ENCODE data around the gene GREM2.

Gene GREM2

DNA sequence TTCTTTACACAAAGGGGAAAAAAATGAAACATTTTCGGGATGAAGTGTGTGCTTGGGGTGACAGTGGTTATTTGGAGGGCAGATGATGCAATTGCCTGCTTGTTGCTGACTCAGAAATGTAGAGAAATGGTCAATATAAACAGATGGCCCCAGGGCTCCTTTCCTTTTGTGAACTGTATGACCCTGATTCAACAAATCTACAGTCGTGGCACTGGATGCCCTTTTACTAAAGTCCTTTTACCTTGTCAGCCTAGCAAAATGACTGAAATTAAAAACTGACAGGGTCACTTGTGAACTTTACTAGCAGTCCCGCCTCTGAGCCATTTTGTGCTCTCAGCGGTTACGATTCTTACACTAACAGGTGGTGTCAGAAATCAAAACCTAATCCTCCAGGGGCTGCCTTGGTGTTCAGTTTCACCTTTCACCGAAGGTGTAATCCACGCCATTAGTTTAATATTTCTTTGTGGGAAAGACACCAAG lies 49.8 kb downstream of the GREM2 start:
- DNase-seq (ENCODE audit: low read depth, low spot score), result no peak

DNA sequence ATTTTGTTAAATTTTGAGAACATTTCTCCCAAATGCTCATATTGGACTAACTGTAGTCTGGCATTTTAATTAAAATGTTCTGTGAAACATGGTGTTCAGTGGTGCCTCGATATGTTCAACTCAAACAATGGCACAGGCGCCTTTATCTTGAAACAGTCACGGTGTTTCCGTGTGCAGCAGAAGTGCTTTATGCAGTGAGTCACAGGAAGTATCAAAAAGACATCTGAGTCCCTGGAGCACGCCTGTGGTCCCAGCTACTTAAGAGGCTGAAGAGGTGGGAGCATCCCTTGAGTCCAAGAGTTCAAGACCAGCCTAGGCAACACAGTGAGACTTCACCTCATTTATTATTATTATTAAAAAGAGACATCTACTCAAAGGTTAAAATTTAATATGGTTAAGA lies 52.2 kb downstream of the GREM2 start:
- DNase-seq (ENCODE audit: low read depth, low spot score), result no peak

DNA sequence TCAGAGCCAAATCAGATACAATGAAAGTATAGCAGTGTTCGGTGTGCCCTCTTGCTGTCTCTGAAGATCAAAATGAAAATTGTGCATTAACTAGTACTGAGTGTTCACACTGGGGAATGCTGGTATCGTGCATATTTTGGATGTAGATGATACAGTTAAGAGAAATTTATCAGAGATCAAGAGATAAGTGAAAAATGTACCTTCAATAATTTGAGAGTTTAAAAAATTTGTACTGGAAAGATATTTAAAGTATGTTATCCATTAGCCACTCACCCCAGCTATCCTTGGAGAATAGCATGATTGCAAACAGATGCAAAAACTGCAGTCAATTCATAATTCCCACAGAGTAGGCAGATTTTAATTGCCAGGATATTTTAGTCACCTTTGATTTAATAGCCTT lies 56.4 kb downstream of the GREM2 start:
- no peak for DNase-seq (ENCODE audit: low read depth, low spot score)

DNA sequence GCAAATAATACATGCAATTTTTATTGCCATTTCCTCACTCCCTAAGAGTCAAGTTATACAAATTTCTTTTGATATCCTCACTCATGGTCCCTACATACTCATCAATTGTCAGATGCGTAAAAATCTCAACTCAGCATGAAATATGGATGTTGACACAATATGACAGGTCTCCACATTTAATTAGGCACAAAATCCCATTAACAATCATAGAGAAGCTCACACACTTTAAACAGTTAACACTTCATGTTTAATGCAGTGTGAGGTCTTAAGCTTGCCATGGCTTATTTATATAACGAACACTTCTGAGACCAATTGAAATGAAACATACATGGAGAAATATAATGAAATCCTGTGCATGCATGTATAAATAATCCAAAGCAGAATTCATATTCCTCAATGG lies 58.6 kb downstream of the GREM2 start:
- DNase-seq (ENCODE audit: low read depth, low spot score), result no peak

DNA sequence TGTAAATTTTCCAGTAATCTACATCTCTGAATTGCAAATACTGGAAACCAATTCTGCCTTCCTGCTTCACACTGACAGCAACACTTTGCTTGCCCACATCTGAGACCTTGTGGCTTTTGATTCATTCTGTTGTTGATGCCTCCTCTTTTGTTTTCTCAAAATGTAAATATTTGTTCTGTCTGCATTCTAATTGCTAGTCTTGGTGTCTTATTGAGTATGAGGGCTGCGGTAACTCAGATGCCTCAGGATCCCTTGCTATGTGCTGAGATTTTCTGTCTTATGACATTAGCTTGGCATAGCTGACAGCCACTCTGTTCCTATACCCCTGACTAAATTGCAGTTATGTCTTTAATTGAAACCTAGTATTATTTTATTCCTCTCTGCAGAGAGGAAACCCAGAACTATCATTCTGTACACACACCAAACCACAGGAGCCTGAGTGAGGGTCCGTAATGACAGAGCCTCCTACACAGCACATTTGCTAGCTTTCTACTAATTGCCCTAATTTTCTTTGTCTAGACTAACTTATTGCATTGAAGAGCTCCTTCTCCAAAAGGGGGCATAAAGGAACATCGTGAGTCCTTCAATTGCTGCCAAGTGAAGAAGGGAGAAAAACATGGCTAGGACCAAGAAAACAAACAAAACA lies 72.1 kb downstream of the GREM2 start:
- peak; percentile 46 for DNase-seq (ENCODE audit: low read depth, low spot score)

DNA sequence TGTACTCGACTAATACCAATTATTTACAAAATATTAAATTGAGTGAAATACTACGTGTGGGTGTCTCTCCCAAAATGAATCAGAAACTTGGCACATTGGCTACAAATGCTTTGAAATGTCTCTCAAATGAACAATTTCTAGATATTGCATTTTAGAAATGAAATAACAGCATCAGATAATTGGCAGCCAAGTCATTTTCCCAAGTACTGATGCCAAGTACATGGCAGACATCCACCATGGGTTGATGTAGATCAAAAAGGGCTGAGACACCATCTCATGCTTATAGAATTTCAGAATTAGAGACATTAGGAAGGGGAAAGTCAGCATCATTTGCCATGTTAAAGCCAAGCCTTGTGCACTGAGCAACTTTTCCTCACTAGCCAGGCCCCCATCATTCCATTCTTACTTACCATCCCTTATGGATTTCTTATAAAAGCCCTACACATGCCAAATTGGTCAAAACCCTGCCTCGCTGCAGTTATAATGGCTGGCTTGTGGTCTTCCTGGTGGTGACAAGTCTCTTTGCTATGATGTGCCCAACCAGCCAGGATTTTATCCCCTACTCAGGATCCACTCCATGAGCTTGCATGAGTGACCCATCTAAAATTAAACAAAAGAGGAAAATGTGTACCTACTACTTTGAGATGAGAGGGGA lies 73.1 kb downstream of the GREM2 start:
- peak; percentile 30 for DNase-seq (ENCODE audit: low read depth, low spot score)

DNA sequence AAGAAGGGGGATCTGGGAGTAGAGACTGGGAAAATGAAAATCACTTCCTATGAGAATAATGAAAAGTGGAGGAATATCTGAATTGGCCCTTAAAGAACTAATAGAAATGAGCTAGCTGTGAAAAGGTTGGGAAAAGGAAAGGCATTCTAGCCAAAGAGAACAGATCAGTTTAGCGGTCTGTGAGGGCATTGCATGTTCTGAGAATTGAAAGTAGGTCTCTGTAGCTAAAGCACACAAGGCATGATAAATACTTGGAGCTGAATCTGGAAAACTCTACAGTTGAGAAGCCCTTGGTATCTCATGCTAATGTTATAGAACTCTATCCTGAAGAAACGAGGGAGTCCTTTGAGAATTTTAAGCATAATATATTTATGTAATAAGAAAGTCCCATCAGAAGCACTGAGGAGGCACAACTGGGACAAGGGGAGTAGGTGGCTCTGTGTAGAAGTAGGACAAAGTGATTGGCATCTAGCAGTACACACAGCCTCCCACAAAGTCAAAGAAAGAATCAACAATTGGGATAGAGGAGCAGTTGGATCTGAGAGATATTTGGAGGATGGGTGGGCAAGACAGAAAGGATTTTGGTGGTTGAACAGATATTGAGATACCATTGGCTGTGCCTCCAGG lies 78.7 kb downstream of the GREM2 start:
- DNase-seq (ENCODE audit: low read depth, low spot score), result no peak

DNA sequence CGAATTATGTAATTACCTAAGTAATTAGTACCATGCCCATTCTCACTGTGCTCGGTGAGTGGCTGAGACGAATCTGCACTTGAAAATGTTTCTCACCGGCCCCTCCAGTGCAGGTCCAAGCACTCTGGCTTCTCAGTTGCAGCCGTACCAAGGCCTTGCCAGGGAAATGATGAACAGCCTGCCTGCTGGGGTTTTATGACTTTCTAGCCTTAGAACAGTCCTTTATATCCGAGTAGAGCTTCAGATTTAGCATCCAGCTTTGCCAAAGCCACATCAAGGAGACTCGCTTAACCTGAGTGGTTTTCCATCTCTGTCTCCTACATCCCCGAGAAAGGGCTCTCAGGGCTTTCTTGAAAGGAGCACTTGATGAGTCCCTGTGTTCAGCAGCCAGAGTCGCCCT lies 83.4 kb downstream of the GREM2 start:
- no peak for DNase-seq (ENCODE audit: low read depth, low spot score)

DNA sequence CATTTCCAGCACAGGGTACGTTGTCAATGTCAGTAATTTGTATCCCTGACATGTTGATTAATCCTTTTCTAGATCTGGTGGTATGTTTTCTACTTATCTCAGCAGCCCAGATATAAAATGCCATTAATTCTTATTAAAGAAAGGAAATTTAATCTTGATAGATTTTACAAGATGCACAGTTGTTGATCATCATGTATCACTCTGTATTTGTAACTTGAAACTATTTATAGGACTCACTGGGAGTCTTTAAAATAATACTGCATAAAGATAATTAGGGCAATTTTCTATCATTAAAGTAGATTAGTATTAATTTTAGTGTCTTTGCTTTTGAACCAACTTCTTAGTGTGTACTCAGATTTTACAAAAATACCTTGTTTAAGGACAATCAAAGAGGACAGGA lies 84.9 kb downstream of the GREM2 start:
- no peak for DNase-seq (ENCODE audit: low read depth, low spot score)

DNA sequence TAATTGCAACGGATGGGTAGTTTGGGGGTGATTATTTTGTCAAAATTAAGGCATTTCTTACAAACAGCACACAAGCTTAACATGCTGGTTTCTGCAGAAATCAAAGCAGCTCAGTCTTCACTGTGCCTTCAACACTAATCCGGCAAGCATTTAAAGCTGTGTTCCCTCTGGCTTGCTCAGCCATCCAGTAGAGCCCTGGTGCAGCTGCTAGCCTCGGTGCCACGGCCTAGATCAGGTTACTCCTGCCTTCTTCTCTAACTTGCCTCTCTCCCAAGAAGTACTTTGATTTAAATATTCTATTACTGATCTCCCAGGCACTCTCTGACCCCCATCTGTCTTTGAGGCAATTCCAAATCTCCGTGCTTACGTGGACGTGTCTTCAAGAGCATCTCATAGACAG lies 85.6 kb downstream of the GREM2 start:
- no peak for DNase-seq (ENCODE audit: low read depth, low spot score)

DNA sequence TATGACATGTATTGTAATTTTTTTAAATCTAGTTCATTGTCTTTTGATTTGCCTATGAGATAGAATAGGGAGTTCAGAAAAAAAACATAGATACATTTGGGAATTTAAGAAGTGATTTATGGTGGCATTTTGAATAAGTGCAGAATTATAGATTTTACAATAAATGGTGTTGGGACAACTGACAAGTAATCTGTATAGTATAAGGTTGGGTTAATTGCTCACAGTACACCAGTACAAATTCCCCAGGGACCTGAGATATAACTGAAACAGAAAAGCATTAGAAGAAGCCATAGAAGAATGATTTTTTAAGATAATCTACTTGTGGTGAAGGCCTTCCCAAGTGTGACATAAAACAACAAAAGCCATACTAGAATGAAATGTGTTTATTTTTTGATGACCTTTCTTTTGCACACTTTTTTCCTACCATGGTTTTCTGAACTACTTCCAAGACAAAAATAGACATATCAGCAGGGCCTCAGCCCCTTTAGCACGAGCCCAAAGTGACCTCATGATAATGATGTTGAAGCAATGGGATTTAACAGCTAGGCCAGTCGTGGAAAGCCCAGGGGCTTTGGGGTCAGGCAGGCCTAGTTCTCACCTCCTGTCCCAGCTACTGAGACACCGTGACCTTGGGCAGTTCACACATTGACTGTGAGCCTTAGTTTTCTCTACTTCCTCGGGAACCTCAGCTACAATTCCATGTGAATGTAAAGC lies 87.4 kb downstream of the GREM2 start:
- no peak for DNase-seq (ENCODE audit: low read depth, low spot score)

DNA sequence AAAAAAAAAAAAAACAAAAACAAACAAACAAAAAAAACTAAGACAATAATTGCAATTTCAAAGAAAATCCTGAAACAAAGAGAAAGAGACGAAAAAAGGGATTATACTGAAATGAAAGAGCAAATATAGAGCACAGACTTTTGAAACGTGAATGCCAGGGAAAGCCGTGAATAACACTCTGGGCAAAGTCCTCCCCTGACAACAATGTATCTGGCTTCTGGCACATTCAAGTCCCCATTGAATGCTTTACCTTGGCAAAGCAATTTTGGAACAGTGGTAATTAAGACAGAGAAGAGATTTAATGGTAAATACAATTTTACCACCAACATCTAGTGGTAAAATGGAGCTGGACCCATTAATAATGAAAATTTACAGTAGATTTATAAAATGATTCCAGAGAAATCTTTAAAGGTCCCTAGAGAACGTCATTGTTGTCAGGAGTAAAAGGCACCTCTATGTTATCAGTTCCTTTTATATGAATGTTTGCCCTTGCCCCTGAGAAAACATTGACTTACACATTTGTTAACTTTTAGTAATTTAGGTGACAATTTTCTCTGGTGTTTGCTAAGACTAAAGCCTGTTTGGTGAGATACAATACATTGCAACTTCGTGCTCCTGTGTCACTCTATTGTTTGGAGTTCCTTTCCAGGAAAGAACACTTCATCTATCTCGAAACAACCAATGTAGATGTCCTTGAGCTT lies 89.7 kb downstream of the GREM2 start:
- DNase-seq (ENCODE audit: low read depth, low spot score), result no peak

DNA sequence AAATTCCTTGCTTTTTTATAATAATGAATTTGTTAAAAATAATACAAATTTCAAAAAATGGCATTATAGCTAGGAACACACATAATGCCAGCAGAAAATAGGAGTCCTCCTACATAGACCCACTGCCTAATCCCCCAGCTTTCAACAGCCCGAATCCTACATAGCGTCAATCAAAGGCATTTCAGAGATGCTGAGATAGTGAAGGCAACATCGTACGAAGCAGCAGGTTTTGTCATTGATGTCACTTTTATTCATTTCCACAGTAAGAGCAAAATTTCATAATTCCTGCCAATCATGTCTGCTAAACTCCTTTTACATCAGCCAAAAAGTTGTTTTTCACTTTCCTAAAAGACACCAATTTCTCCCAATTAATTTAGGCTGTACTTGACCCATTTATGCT lies 94.1 kb downstream of the GREM2 start:
- no peak for DNase-seq (ENCODE audit: low read depth, low spot score)

DNA sequence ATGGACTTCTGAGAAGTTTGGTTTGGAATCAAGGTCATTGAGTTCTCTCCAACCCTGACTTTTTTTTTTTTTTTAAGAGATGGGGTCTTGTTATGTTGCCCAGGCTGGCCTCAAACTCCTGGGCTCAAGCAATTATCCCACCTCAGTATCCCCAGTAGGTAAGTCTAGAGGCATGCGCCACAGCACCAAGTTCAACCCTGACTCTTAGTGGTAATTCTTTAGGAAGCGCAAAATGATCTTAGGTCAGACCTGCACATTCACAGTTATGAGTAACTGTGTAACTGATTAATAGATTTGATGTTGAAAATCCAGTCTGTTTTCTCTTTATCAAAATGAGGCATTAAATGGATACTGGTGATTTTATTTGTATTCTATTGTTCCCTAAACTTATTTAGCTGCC lies 95.9 kb downstream of the GREM2 start:
- DNase-seq (ENCODE audit: low read depth, low spot score), result no peak

DNA sequence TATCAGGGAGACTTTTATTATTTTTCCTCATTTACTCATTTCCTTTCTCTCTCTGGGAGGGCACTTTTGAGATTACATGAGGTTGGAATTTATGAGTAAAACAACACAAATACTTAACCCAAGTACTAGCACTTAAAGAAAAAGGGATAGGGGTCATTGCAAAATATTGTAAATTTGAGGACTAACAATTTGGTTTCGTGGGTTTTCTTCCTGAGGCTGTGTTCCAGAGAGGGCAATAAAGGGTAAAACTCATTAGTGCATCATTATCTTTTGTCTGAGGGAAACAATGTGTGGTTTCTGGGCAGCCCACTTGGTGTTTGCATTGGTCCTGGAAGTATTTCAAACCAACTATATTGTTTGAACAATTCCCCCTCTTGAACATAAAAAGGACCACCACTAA lies 96.5 kb downstream of the GREM2 start:
- DNase-seq (ENCODE audit: low read depth, low spot score), result peak; percentile 71

DNA sequence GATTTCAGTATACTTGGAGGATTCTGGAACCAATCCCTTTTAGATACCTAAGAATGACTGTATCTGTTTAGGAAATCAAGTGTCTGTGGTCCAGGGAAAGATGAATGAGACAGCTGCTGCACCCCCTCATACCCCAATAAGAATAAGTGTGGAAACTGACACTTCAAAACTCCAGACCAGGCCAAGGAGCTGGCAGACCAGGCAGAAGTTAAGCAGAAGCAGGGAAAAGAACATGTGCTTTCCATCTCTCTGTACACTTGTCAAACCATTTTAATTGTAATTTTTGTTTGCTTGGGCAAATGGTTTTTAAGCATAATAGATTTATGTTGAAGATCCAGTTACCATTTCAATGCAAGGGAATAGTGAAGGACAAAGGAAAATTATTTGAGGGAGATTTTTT lies 100.2 kb downstream of the GREM2 start:
- DNase-seq (ENCODE audit: low read depth, low spot score), result no peak

DNA sequence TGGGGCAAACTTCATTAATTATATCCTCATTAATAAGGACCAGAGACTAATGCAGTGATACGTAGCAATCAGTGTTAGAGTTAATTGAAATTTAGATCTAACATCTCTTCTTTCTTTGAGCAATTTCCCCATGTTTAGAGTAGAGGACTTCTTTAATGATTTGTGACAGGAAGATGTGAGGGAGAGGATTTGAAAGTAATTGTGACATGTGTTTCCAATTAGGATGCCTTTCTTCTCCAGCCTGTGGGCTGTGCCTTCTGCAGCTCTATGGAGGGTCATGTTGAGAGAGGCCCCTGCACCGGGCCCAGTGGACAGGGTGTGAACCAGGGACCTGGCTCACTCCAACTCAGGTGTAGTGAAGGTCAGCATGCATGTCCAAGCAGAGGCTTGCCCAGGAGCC lies 103.0 kb downstream of the GREM2 start:
- DNase-seq (ENCODE audit: low read depth, low spot score), result no peak

DNA sequence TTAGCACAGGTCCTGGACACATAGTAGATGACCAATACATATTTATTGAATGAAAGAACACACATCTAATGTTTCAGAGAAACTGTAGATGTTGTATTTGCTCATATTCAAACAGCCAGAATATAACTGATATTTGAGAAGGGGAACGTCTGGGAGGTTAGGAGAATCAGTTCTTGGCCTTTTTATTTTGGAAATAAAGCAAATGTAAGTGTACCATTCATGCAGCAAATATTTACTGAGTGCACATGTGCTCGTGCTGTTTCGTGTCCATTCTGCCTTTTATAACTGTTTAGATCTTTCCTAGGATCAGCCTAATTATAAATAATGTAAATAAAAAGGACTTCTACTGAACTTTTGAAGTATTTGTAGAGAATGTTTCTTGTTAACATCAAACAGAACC lies 103.8 kb downstream of the GREM2 start:
- no peak for DNase-seq (ENCODE audit: low read depth, low spot score)

DNA sequence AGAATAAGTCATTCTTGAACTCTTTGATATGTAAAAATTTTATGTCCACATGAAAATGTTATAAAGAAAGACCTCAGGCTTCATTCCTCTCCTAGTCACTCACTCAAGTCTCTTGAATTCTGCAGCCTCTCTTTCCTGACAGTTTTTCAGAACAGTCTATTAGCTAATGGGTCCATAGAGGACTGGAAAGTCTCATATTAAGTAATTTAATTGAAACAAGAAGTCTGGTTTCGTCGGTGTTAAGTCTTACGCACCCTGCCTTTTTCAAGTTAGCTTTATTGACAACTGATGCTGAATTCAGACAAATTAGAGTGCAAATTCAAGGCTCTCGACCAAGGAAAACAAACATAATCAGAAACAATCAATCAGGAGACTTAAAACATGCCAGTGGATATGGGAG lies 105.8 kb downstream of the GREM2 start:
- no peak for DNase-seq (ENCODE audit: low read depth, low spot score)

DNA sequence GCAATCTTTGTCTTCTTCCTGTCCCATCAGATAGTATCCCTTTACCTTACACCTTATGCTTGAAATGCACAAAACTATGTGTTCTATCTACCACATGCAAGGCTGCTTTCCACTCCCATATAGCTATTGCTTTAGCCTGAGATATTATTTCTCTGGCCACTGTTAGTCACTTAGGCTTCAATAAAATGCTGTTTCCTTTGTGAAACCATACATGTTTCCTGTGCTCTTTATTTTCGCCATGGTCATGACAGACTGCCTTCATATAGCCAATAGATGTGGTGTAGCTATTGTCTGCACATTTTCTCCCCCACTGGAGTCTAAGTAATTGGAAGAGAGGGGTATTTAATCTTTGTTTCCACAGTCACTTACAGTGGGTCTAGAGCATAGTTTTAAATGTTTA lies 108.4 kb downstream of the GREM2 start:
- no peak for DNase-seq (ENCODE audit: low read depth, low spot score)

DNA sequence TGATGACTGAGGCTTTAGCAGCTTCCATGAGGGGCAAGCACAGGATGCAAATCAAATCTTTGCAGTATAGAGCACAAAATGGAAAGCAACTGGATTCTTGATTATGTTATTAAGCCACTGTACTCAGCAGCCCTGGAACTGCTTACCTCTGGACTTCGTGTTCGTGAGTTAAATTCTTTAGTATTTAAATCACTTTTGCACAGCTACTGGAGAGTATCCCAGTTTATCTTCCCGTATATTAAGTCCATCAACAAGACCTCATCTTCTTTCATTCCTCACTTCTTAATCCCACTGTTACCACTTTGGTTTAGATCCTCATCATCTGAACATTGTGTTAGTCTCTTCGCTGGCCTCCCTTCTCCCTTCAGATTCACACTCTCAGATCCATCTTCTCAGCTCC lies 108.9 kb downstream of the GREM2 start:
- no peak for DNase-seq (ENCODE audit: low read depth, low spot score)

DNA sequence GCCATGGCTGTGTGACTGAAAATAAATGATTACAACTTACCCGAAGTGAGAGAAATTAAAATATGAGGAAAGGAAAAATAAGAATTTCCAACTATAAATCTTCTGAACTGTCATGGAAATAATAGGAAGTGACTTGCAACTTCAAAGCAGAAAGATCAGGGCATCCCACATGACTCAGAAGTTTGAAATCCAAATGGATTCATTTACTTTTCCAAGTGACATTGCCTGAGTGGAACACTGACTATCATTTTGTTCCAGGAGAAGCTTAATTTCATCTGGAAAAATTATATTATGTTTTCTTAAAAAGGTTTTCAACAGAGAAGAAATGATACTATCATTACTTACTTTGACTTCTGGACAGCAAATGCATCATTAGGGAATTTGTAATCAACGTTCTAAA lies 110.8 kb downstream of the GREM2 start:
- no peak for DNase-seq (ENCODE audit: low read depth, low spot score)

Measured in astrocyte of the hippocampus (primary cell).